Mesendoderm (in vitro differentiated cells): ENCODE results near the gene TMEM151B.

Source experiments
- DNase-seq: peaks from one replicate; pipeline ENCODE4 v3.0.0; 2013
- H2AK5ac ChIP-seq: 2 replicates; pipeline ENCODE4 v1.6.1; 2013; ENCODE audit warnings: low read length, inconsistent platforms
- H2BK120ac ChIP-seq: 2 replicates; pipeline ENCODE4 v1.6.1; 2013; ENCODE audit warnings: low read depth, mild to moderate bottlenecking, low read length, moderate library complexity, mixed read lengths
- H2BK15ac ChIP-seq: replicated peaks from 2 replicates; pipeline ENCODE4 v1.6.1; 2013; ENCODE audit warnings: low read depth, mild to moderate bottlenecking, moderate library complexity
- H2BK5ac ChIP-seq: 2 replicates; pipeline ENCODE4 v1.6.1; 2013; ENCODE audit warnings: low read length, inconsistent platforms
- H3K18ac ChIP-seq: 2 replicates; pipeline ENCODE4 v1.6.1; 2013; ENCODE audit warnings: mild to moderate bottlenecking, low read length, mixed read lengths
- H3K23ac ChIP-seq: one replicate; pipeline ENCODE4 v1.6.1; 2013; ENCODE audit warnings: low read length
- H3K27ac ChIP-seq: 2 replicates; pipeline ENCODE4 v1.5.1; 2013; ENCODE audit warnings: low read depth, mild to moderate bottlenecking, inconsistent platforms, low read length, moderate library complexity
- H3K27me3 ChIP-seq: 2 replicates; pipeline ENCODE4 v1.6.1; 2013; ENCODE audit warnings: low read length, control low read depth, mild to moderate bottlenecking, inconsistent platforms; ENCODE audit not compliant: insufficient read depth, poor library complexity
- H3K36me3 ChIP-seq: 2 replicates; pipeline ENCODE4 v1.6.1; 2013; ENCODE audit warnings: low read length, inconsistent platforms; ENCODE audit not compliant: control insufficient read depth, insufficient read depth
- H3K4ac ChIP-seq: one replicate; pipeline ENCODE4 v1.6.1; 2013; ENCODE audit warnings: low read depth, mild to moderate bottlenecking, low read length, moderate library complexity
- H3K4me1 ChIP-seq: 2 replicates; pipeline ENCODE4 v1.6.1; 2013; ENCODE audit warnings: low read depth, low read length, inconsistent platforms; ENCODE audit not compliant: control insufficient read depth
- H3K4me2 ChIP-seq: 2 replicates; pipeline ENCODE4 v1.6.1; 2013; ENCODE audit warnings: low read length
- H3K4me3 ChIP-seq: 2 replicates; pipeline ENCODE4 v1.5.1; 2013; ENCODE audit warnings: mild to moderate bottlenecking, low read length
- H3K56ac ChIP-seq: one replicate; pipeline ENCODE4 v1.6.1; 2013; ENCODE audit warnings: low read length
- H3K79me1 ChIP-seq: 2 replicates; pipeline ENCODE4 v1.6.1; 2013; ENCODE audit warnings: low read length, inconsistent platforms
- H3K79me2 ChIP-seq: 2 replicates; pipeline ENCODE4 v1.6.1; 2013; ENCODE audit warnings: mild to moderate bottlenecking, low read length; ENCODE audit not compliant: control insufficient read depth, insufficient read depth
- H3K9ac ChIP-seq: 2 replicates; pipeline ENCODE4 v1.6.1; 2013; ENCODE audit warnings: low read length, inconsistent platforms
- H4K5ac ChIP-seq: one replicate; pipeline ENCODE4 v1.6.1; 2013; ENCODE audit warnings: low read length
- H4K8ac ChIP-seq: one replicate; pipeline ENCODE4 v1.6.1; 2013; ENCODE audit warnings: low read depth, mild to moderate bottlenecking, control low read depth, low read length, moderate library complexity
- whole genome bisulfite sequencing: extraction: QIAGEN DNeasy Blood & Tissue Kit; methylation state at CpG from one replicate; pipeline ENCODE4 v1.1.7; 2013; ENCODE audit warnings: low lambda C conversion rate, missing lambda C conversion rate; ENCODE audit not compliant: insufficient coverage; ENCODE audit errors: extremely low coverage; 5-methylcytosine and 5-hydroxymethylcytosine counted together

Gene TMEM151B

GRCh38 chr6:44243345-44243744 lies 26.9 kb upstream of the TMEM151B start:
- H3K18ac ChIP-seq: no peak overlapping the region
- DNase-seq: no peak
- WGBS: no CpG with 5 or more reads among the region's 7 CpGs
- H3K4me2 ChIP-seq: no peak overlapping the region
- no peak overlapping the region for H3K4me3 ChIP-seq
- H3K23ac ChIP-seq: no peak overlapping the region
- no peak overlapping the region for H3K56ac ChIP-seq
- H3K4me1 ChIP-seq: peaks cover 5% of the 10 kb centered on the region
- no peak overlapping the region for H3K4ac ChIP-seq
- no peak overlapping the region for H2BK120ac ChIP-seq
- no peaks in the 10 kb centered on the region for H3K36me3 ChIP-seq
- H3K9ac ChIP-seq: no peak overlapping the region
- H3K79me1 ChIP-seq: no peaks in the 10 kb centered on the region
- H3K79me2 ChIP-seq: peaks cover 17% of the 10 kb centered on the region
- no peak overlapping the region for H4K5ac ChIP-seq
- no peak overlapping the region for H2BK5ac ChIP-seq
- no peak overlapping the region for H2AK5ac ChIP-seq
- H2BK15ac ChIP-seq: no peak overlapping the region
- no peak overlapping the region for H4K8ac ChIP-seq
- H3K27me3 ChIP-seq: no peaks in the 10 kb centered on the region
- no peak overlapping the region for H3K27ac ChIP-seq

- H3K4ac ChIP-seq: no peak overlapping the region
- no peak overlapping the region for H3K4me3 ChIP-seq
- DNase-seq: no peak
- WGBS: no CpG with 5 or more reads among the region's 12 CpGs
- peaks cover 11% of the 10 kb centered on the region for H3K4me1 ChIP-seq
- no peak overlapping the region for H4K5ac ChIP-seq
- H2AK5ac ChIP-seq: peak overlapping the region; percentile 7
- peaks cover 17% of the 10 kb centered on the region for H3K36me3 ChIP-seq
- no peak overlapping the region for H2BK5ac ChIP-seq
- H3K79me1 ChIP-seq: peaks cover 6% of the 10 kb centered on the region
- no peaks in the 10 kb centered on the region for H3K27me3 ChIP-seq
- no peak overlapping the region for H2BK15ac ChIP-seq
- peak overlapping the region; percentile 95 for H3K56ac ChIP-seq
- no peak overlapping the region for H4K8ac ChIP-seq
- peaks cover 38% of the 10 kb centered on the region for H3K79me2 ChIP-seq
- peak overlapping the region; percentile 91 for H3K4me2 ChIP-seq
- no peak overlapping the region for H3K18ac ChIP-seq
- H3K9ac ChIP-seq: peak overlapping the region; percentile 67
- H2BK120ac ChIP-seq: no peak overlapping the region
- H3K23ac ChIP-seq: peak overlapping the region; percentile 83
- H3K27ac ChIP-seq: no peak overlapping the region
Observed at GRCh38 chr6:44245391-44245911, 24.8 kb upstream of the TMEM151B start.

- Histone ChIP-seq H3K4me2 (peak overlapping the region; percentile 91), H3K36me3 (peaks cover 23% of the 10 kb centered on the region), H3K79me1 (peaks cover 11% of the 10 kb centered on the region), H2BK5ac (peak overlapping the region; percentile 86), H3K56ac (peak overlapping the region; percentile 99), H3K4me3 (peak overlapping the region; percentile 88), H2AK5ac (no peak overlapping the region), H2BK120ac (peak overlapping the region; percentile 69), H4K5ac (no peak overlapping the region), H3K27ac (peak overlapping the region; percentile 78), H3K18ac (peak overlapping the region; percentile 92), H2BK15ac (no peak overlapping the region), H4K8ac (no peak overlapping the region), H3K9ac (peak overlapping the region; percentile 95), H3K27me3 (no peaks in the 10 kb centered on the region), H3K4ac (peak overlapping the region; percentile 88), H3K79me2 (peaks cover 45% of the 10 kb centered on the region), H3K23ac (peak overlapping the region; percentile 96), H3K4me1 (peaks cover 11% of the 10 kb centered on the region)
- DNase-seq: peak; percentile 98
- no CpG with 5 or more reads among the region's 62 CpGs for WGBS
Observed at GRCh38 chr6:44245912-44246662, 24.2 kb upstream of the TMEM151B start.

DNA sequence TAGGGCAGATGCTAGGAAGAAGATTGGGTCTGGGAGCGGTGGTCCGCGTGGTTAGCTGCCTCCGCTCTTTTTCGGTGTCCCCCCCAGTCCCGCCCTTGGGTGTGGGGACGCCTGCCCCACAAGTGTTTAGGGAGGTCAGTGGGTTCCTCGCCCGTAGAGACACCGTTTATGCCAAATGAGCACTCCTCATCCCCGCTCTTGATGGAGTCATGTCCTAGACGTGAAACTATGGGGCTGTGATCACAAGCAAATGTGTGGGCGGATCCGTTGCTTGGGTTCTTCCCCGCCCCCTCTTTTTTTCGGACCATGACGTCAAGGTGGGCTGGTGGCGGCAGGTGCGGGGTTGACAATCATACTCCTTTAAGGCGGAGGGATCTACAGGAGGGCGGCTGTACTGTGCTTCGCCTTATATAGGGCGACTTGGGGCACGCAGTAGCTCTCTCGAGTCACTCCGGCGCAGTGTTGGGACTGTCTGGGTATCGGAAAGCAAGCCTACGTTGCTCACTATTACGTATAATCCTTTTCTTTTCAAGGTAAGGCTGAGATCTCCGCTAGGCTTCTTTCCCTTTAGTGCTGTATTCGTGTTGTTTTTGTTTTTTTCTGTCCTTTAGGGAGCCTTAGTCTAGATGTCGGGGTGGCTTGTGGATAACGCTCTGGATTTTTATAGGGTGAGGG lies 23.4 kb upstream of the TMEM151B start, which contains the start of gene HSP90AB1:
Gene HSP90AB1 (plus strand): TSS at position 439 of the 675 bp plus-strand sequence. CDS start 1,529 bp downstream, outside the sequence.
- Histone ChIP-seq H3K18ac (peak within 1 kb of the TSS; percentile 92), H4K5ac (peak within 1 kb of the TSS; percentile 45), H2BK120ac (peak within 1 kb of the TSS; percentile 69), H3K4me3 (peak within 1 kb of the TSS; percentile 100), H3K79me1 (peaks cover 15% of the 10 kb centered on the region), H2AK5ac (peak within 1 kb of the TSS; percentile 87), H3K4me2 (peak within 1 kb of the TSS; percentile 91), H3K27ac (peak within 1 kb of the TSS; percentile 78), H3K56ac (peak within 1 kb of the TSS; percentile 100), H3K23ac (peak within 1 kb of the TSS; percentile 96), H3K27me3 (no peaks in the 10 kb centered on the region), H3K36me3 (peaks cover 28% of the 10 kb centered on the region), H2BK15ac (no peak within 1 kb of the TSS), H3K79me2 (peaks cover 49% of the 10 kb centered on the region), H2BK5ac (peak within 1 kb of the TSS; percentile 86), H3K4me1 (peaks cover 11% of the 10 kb centered on the region), H3K9ac (peak within 1 kb of the TSS; percentile 100), H4K8ac (no peak within 1 kb of the TSS), H3K4ac (peak within 1 kb of the TSS; percentile 88)
- no CpG with 5 or more reads among the region's 34 CpGs for WGBS
- DNase-seq: peak; percentile 99

- Histone ChIP-seq H3K56ac (peak overlapping the region; percentile 100), H2BK5ac (peak overlapping the region; percentile 64), H3K27ac (peak overlapping the region; percentile 58), H3K18ac (peak overlapping the region; percentile 69), H3K27me3 (no peaks in the 10 kb centered on the region), H3K79me2 (peaks cover 53% of the 10 kb centered on the region), H3K4me2 (peak overlapping the region; percentile 23), H2BK15ac (no peak overlapping the region), H3K9ac (peak overlapping the region; percentile 100), H3K23ac (peak overlapping the region; percentile 57), H3K36me3 (peaks cover 30% of the 10 kb centered on the region), H2BK120ac (peak overlapping the region; percentile 33), H3K4me3 (peak overlapping the region; percentile 100), H4K8ac (no peak overlapping the region), H3K4ac (peak overlapping the region; percentile 87), H3K79me1 (peaks cover 17% of the 10 kb centered on the region), H2AK5ac (peak overlapping the region; percentile 87), H4K5ac (peak overlapping the region; percentile 45), H3K4me1 (peaks cover 11% of the 10 kb centered on the region)
- peak; percentile 88 for DNase-seq
- WGBS: no CpG with 5 or more reads among the region's 52 CpGs
Observed at GRCh38 chr6:44247338-44248302, 22.6 kb upstream of the TMEM151B start.
